Tibial nerve (tissue), 4 donors: ENCODE results near the gene CDH16. TPM values are rescaled to one million over a fixed set of nuclear protein-coding genes. Genes with fewer than 3 reads are reported as not detected.
A peak's percentile ranks its signal among the peaks of the same experiment; 100 is the strongest.
"Not testable (repeated sequence)": the region's sequence is repeated elsewhere in the genome, so short reads cannot be mapped to it uniquely, and the experiment has no call there.

ENCODE experiments used
- DNase-seq, 2 donors: peaks; one replicate each; pipeline ENCODE4 v3.0.0-alpha.2; 2019; ENCODE audit warnings: low spot score in 2 of 2
- H3K27ac ChIP-seq, 4 donors: fragments of 200-600 bp; sonication (generic) in 3 of 4; one replicate each; pipeline ENCODE4 v1.5.1; 2017 to 2019; ENCODE audit warnings: mild to moderate bottlenecking in 1 of 4
- H3K27me3 ChIP-seq, 2 donors: fragments of 200-600 bp; sonication (generic) in 1 of 2; one replicate each; pipeline versions ENCODE4 v1.5.1 to v1.6.0; 2017 to 2019
- H3K36me3 ChIP-seq, 3 donors: fragments of 200-600 bp; sonication (generic); one replicate each; pipeline ENCODE4 v1.5.1; 2018 to 2019
- H3K4me1 ChIP-seq, 4 donors: fragments of 200-600 bp; sonication (generic) in 3 of 4; one replicate each; pipeline ENCODE4 v1.5.1; 2017 to 2019
- H3K4me3 ChIP-seq, 4 donors: fragments of 200-600 bp; sonication (generic) in 3 of 4; one replicate each; pipeline ENCODE4 v1.5.1; 2017 to 2019; ENCODE audit warnings: mild to moderate bottlenecking in 1 of 4, moderate library complexity in 1 of 4
- H3K9me3 ChIP-seq, 4 donors: fragments of 200-600 bp; sonication (generic) in 3 of 4; one replicate each; pipeline ENCODE4 v1.5.1; 2017 to 2019
- CTCF ChIP-seq, 5 experiments: fragments of 200-600 bp in 3 of 5; fragments of 450-650 bp in 2 of 5; sonication (generic) in 3 of 5; IDR thresholded peaks; one replicate each; pipeline ENCODE4 v1.5.1; 2016 to 2019; ENCODE audit warnings: antibody characterized with exemption in 5 of 5, mild to moderate bottlenecking in 3 of 5, moderate library complexity in 2 of 5
- EP300 ChIP-seq, 2 donors: sonication (generic); formaldehyde crosslinking; IDR thresholded peaks; one replicate each; pipeline ENCODE4 v1.6.1; 2017; ENCODE audit warnings: antibody characterized with exemption in 2 of 2, mild to moderate bottlenecking in 1 of 2
- POLR2A ChIP-seq, 2 donors: fragments of 450-650 bp; IDR thresholded peaks; one replicate each; pipeline ENCODE4 v1.6.1; 2017; ENCODE audit warnings: antibody characterized with exemption in 2 of 2, mild to moderate bottlenecking in 2 of 2, moderate library complexity in 2 of 2
- WGBS, 2 donors: methylation state at CpG; one replicate each; pipeline ENCODE4 v1.1.5; 2018; 5-methylcytosine and 5-hydroxymethylcytosine counted together
- total RNA-seq, 4 donors: library from RNA; depleted of rRNA; stranded (reverse); fragments of >200 nt; gene quantifications; one replicate each; pipeline ENCODE4 v1.1.0, GENCODE V29; 2016

CDH16 gene
- total RNA-seq, 4 donors from 2014 or later = 0.30 to 2.5 (median 1.4) TPM

GRCh38 chr16:66959704-66960161, 41.0 kb upstream of the CDH16 start:
- H3K4me3 ChIP-seq = no peak overlapping the region
- no peaks in the 10 kb centered on the region for H3K9me3 ChIP-seq
- H3K36me3 ChIP-seq = no peaks in the 10 kb centered on the region
- no peak for DNase-seq
- H3K27me3 ChIP-seq = no peaks in the 10 kb centered on the region
- no peak overlapping the region for H3K27ac ChIP-seq
- 55 to 61% methylated on average over 5 of the region's 5 CpGs for WGBS, 2 donors
- no peaks in the 10 kb centered on the region for H3K4me1 ChIP-seq
- TF ChIP-seq EP300 (IDR thresholded peaks at IDR 0.05) (peak in 1 of 2 donors; percentile 51), CTCF (IDR thresholded peaks at IDR 0.05) (no peak)

- TF ChIP-seq CTCF (IDR thresholded peaks at IDR 0.05) (no peak), EP300 (IDR thresholded peaks at IDR 0.05) (no peak), POLR2A (IDR thresholded peaks at IDR 0.05) (no peak)
- H3K4me1 ChIP-seq = no peaks in the 10 kb centered on the region
- DNase-seq = no peak
- H3K27me3 ChIP-seq = no peaks in the 10 kb centered on the region
- WGBS, 2 donors = 65 to 75% methylated on average over 7 of the region's 7 CpGs
- H3K36me3 ChIP-seq = no peaks in the 10 kb centered on the region
- H3K9me3 ChIP-seq = no peaks in the 10 kb centered on the region
- H3K4me3 ChIP-seq = no peak overlapping the region
- H3K27ac ChIP-seq = no peak overlapping the region
Measured at GRCh38 chr16:66958857-66959703, 40.4 kb upstream of the CDH16 start.

GRCh38 chr16:66956154-66956457, 37.4 kb upstream of the CDH16 start:
- not testable (repeated sequence) for H3K27me3 ChIP-seq, H3K4me3 ChIP-seq, H3K36me3 ChIP-seq, H3K9me3 ChIP-seq, H3K4me1 ChIP-seq, DNase-seq, H3K27ac ChIP-seq
- 64 to 65% methylated on average over 1 of the region's 1 CpG for WGBS, 2 donors

GRCh38 chr16:66955363-66956153, 36.9 kb upstream of the CDH16 start:
- H3K36me3 ChIP-seq, H3K27ac ChIP-seq, H3K9me3 ChIP-seq, DNase-seq, H3K4me1 ChIP-seq, H3K4me3 ChIP-seq, H3K27me3 ChIP-seq: not testable (repeated sequence)
- 51 to 62% methylated on average over 17 of the region's 17 CpGs for WGBS, 2 donors

- peak; percentile 66 to 91 for DNase-seq
- WGBS, 2 donors = 23% methylated on average over 8 of the region's 8 CpGs
- H3K4me1 ChIP-seq = peaks cover 0 to 2% (median under 1%) of the 10 kb centered on the region in 4 donors
- no peaks in the 10 kb centered on the region for H3K36me3 ChIP-seq
- H3K27ac ChIP-seq = no peak overlapping the region
- H3K27me3 ChIP-seq = peaks cover 0 to 13% of the 10 kb centered on the region in 2 donors
- TF ChIP-seq EP300 (IDR thresholded peaks at IDR 0.05) = no peak
- no peak for TF ChIP-seq POLR2A (IDR thresholded peaks at IDR 0.05)
- peak; percentile 59 to 81 (median 67) for TF ChIP-seq CTCF (IDR thresholded peaks at IDR 0.05)
- peaks cover 0 to 6% (median 0%) of the 10 kb centered on the region in 4 donors for H3K9me3 ChIP-seq
- no peak overlapping the region for H3K4me3 ChIP-seq
Measured at GRCh38 chr16:66954097-66954659, 35.5 kb upstream of the CDH16 start.
